SH-SY5Y (cell line): ENCODE measurements around the gene WDR64.

Experiments
- GATA2 ChIP-seq: IDR thresholded peaks from 2 replicates; pipeline ENCODE4 v1.6.1; 2011; ENCODE audit warnings: mild to moderate bottlenecking, low read depth, low read length
- GATA3 ChIP-seq: IDR thresholded peaks from 2 replicates; pipeline ENCODE4 v1.6.1; 2011; ENCODE audit warnings: low read depth, mild to moderate bottlenecking, low read length, moderate library complexity

The WDR64 gene

DNA sequence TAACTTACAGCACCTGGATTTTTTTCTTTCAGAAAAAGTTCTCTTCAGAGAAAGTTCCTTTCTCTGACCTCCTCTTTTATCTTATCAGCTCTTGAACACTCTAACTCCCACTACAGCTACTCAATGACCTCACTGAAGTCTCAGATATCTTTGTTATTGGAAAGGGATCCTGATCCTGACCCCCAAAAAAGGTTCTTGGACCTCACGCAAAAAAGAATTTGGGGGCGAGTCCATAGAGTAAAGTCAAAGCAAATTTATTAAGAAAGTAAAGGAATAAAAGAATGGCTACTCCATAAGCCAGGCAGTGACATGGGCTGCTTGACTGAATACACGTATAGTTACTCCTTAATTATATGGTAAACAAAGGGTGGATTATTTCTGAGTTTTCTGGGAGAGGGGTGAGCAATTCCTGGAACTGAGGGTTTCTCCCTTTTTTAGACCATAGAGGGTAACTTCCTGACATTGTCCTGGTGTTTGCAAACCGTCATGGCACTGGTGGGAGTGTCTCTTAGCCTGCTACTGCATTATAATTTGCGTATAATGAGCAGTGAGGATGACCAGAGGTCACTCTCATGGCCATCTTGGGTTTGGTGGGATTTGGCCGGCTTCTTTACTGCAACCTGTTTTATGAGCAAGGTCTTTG lies 44.2 kb downstream of the WDR64 start:
- no peak for TF ChIP-seq GATA3
- no peak for TF ChIP-seq GATA2

DNA sequence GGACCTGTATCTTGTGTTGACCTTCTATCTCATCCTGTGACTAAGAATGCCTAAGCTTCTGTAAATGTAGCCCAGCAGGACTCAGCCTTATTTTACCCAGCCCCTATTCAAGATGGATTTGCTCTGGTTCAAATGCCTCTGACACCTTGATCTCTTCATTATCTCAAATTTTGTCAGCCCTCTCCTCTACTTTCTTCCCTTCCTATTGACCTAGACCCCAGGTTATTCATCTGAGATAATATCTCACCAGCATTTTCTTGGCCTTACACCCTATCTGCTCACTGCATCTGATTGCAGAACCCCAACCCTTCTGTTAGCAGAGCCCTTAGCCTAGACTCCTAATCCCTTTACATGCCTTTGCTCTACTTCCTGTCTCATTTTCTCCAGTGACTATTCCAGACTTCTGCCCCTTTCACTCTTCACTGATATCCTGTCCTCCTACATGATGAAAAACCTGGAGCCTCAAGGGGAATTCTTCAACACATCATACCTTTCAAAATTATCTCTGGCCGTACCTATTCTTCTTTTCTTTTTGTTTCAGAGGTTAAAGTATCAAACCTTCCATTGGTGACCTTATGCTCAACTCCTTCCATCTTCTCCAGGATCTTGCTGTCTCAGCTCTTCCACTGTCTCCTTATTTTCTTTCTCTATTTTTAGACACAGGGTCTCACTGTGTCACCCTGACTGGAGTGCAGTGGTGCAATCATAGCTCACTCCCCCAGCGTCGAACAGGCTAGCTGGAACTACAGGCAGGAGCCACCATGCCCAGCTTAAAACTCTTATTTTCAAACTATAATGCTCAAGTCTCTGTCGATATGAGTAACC lies 44.9 kb downstream of the WDR64 start:
- TF ChIP-seq GATA3 (no peak), GATA2 (no peak)

DNA sequence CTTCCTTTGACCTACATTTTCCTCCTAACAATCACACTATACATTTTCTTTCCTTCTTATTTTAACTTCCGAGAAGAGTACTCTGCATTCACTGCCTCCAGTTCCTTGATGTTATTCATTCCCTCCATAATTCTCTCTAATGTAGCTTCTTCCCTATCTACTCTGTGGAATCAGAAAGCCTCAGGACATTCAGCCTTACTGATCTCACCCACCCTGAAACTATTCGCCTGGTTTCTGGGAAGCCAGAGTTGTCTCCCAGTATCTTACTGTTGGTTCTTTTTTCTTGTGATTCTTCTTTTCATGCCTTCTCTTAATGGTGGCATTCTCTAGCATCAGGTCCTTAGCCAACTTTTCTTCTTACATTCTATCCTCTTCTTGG lies 45.5 kb downstream of the WDR64 start:
- TF ChIP-seq GATA2 (no peak), GATA3 (no peak)

DNA sequence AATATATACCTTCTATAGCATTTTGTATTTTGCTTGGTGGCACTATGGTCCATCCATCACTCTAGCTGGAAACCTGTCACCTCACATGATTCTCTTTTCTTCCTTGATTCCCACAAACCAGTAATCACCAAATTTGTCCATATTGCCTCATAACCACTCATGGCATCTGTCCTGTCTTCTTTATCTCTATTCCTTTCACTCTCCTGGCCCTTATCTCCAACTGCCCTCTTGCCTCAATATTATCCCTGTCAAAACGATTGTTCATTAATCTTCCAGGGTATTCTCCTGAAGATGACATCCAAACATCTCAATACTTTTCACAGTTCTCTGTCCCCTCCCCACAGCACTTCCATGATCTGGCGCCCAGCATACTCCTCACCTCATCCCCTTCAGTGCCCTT lies 46.1 kb downstream of the WDR64 start:
- TF ChIP-seq GATA2 (no peak), GATA3 (no peak)

DNA sequence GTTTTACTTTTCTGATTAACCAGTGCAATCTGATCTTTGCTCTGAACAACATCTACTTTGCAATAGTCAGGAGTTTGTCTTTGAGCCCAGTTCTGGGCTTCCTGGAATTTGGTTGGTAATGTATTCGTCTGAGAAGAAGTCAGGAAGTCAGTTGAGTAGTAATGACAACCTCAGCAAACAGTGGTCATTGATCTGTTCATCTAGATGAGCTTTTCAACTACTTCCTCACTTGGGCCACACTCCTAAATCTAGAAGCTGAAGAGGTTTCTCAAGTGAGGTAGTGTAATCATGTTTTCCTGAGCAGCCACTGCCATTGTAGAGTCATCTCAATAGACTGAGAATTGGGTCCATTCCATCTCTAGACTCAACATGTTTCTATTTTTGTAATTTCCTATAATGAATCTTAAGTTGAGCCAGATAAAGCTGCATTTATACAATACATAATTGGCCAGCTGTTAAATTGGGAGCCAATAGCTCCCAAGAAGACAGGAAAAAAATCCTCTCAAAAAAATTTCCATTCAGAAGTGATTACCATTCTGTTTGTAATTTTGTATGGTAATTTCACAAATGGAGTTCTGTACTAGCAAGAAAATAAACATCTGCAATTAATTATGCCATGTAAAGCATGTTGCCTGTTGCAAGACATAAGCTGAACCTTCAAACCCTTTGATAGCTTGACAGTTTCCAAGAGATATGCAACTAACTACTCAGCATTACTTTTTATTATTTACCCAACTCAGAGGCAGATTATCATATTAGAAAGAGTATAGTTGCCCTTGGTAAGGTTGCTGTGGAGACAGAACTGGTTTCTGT lies 49.6 kb downstream of the WDR64 start:
- no peak for TF ChIP-seq GATA2
- TF ChIP-seq GATA3, result no peak

DNA sequence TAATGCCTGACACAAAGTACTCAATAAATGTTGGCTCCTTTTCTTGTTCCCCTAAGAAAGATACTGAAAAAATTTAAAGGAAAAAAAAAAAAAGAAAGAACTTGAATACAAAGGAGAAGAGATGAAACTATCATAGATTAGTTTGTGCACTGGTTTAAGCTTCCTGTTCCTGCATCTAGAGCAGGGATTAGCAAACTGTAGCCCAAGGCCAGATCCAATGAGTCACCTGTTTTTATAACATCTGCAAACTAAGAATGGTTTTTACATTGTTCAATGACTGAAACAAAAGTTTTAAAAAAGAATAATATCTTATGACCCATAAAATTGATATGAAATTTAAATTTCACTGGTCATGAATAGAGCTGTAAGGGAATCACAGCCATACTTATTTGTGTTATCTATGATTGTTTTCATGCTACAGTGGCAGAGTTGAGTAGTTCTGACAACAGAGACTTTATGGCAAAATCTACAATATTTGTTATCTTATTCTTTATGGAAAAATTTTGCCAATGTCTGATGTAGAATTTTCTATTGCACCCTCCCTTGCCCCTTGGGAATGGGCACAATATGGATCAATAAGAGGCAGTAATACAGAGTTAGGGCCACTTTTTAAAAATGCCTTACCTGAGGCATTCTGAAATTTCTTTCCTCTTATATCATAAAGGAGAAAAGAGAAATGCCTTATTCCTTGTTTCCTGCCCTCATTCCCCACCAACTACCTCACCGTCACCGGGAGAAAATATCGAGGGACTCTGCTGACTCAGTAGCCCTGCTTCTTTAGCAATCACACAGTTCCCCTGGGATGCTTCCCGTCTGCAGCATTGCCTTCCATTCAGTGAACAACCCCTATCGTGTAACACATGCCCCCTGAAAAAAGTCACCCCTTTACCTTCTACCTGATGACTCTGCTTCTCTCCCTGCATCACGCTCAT lies 50.6 kb downstream of the WDR64 start:
- TF ChIP-seq GATA2 (no peak), GATA3 (no peak)

DNA sequence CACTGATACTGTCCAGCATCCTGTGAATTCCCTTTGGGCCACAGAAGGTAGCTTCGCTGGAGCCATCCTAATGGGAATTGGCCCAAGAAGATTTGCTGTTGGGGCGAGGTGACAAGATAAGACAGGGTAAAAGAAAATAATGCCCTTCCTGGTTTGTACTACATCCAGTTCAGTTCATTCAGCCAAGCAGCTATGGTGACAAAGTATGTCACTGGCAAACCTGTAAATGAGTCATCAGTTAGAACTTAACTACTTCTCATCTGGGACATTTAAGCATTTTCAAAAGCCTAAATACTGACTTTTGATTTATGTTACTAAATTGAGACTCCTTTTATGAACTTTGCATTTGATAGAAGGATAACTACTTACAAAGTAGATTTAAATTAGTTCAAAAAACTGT lies 54.2 kb downstream of the WDR64 start:
- TF ChIP-seq GATA2, result no peak

DNA sequence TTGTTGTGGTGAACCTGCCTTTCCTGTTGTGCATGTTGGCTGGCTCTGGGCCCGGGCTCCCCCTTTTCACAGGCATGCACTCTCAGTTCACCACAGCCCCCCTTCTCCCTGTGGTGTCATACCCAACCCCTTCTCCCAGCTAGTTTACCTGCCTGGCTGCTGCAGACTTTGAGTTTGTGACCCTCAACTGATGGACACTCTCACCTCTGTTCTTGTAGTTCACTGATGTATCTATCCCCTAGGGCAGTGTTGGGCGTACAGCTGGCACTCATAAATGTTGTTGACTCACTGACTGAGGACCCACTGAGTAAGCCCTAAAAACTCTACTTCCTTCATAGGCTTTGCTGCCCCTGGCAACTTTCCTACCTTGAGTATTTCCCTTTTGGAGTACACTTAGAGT lies 54.9 kb downstream of the WDR64 start:
- TF ChIP-seq GATA3 (no peak), GATA2 (no peak)

DNA sequence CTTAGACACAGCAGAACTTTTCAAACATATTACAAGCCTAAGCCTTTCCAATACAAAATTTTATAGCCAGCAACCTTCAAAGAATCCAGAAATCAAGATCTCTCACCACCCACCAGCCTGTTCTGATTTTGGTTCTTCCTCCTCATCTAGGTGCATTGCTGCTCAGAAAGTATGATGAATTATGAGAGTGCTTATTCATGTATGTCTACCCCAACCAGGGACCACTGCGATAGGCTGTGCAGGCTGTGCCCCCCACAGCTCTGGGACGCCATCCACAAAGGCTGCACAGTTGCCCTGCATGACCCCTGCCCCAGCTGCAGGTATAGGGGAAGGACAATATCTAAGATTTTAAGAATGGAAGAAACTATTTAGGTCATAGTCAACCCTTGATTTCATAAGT lies 55.4 kb downstream of the WDR64 start:
- TF ChIP-seq GATA2 (no peak), GATA3 (no peak)

DNA sequence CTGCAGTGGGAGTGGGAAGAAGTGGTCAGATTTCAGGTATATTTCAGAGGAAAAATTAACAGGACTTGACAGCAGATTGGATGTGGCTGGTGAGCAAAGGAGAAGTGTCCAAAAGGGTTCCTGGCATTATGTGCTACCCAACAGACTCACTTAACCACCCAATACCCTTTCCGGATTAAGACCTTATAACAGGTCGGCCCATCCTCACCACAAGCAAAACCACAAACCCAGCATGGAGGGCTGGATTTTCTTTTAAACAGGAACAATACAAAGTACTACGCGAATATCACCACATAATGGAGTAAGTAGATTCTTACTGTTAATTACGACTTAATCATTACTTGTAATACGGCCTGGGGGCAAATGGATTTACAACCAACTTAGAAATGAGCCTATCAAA lies 59.2 kb downstream of the WDR64 start:
- TF ChIP-seq GATA2 (no peak), GATA3 (no peak)

DNA sequence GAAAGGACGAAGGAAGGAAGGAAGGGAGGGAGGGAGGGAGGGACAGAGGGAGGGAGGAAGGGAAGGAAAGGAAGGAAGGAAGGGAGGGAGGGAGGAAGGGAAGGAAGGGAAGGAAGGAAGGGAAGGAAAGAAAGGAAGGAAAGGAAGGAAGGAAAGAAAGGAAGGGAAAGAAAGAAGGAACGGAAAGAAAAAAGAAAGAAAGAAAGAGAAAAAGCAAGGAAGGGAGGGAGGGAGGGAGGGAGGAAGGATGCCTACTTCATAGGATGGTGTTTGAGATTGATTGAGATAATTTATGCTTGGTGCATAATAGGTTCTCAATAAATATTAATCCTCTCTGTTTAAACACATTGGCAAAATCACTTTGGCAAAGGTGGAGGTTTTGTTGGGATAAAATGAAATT lies 61.2 kb downstream of the WDR64 start:
- TF ChIP-seq GATA3, result no peak
- TF ChIP-seq GATA2, result no peak

DNA sequence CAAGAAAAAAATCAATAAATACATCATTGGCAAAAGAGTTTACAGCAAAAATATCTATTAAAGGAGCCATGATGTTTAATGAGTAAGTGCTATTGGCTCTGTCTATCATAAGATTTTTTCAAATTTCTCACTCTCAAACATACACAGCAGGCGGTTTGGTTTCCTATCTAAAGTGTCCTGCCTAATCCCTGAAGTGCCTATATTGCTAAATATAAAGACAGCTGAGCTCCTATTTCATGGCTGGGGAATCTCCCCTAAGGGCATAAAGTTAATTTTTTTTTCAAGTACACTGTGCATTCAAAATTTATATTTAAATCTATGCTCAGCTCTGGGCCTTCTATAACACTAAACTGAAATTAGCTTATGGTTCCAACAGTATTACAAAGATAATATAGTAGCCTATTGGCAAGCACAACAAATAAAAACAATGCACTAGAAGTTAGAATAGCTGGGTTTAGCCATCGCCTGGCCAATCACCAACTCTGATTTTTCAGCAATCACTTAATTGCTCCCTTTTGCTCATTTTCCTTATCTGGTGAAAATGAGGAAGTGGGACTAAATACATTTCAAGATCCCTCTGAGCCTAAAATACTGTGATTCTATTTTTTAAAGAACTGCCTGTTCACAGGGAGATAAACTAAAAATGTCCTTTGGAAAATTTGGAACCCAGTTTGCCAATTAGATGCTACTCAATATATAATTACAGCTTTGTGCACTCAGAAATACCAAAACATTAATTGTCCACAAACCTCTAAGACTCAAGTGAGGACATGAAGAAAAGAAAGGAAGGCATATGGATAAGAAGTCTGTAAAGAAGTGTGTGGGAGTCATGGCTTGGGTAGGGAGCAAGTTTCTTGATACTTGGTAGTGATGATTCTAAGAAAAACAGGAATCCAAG lies 62.5 kb downstream of the WDR64 start:
- no peak for TF ChIP-seq GATA3
- TF ChIP-seq GATA2, result no peak

DNA sequence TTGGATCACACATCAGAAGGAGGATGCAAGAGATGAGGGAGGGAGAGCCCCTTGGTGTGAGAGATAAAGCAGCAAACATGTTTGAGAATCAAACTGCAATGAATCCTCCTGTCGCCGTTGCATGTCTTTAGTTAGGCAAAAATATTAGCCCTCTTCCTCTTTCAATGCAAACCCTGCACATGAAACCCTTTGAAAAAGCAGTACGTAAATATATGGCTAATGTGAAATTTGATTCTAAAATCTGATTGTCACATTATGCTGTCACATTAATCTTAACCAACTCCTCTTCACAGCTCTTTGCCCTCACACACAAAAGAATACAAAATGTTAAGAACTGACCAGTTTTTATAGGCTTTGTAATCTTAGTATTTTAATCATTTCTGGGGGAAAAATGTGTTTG lies 63.4 kb downstream of the WDR64 start:
- TF ChIP-seq GATA3 (no peak), GATA2 (no peak)
